ENCODE results near the gene IGFBP1. TPM values are rescaled to one million over a fixed set of nuclear protein-coding genes. Genes with fewer than 3 reads are reported as not detected.

IGFBP1 gene
- total and polyA plus RNA-seq, 9 of the 15 experiments (the other 6 are each of a cell fraction or from before 2014, with no cell fraction given) = not detected

- TF ChIP-seq ZNF592 (IDR thresholded peaks at IDR 0.05) (no peak), NR2C2 (CRISPR knock-in tag; IDR thresholded peaks at IDR 0.05) (no peak), NR2C2 (tag; IDR thresholded peaks at IDR 0.05) (no peak), PCBP1 (IDR thresholded peaks at IDR 0.05; ENCODE audit: low read depth, low read length, poor library complexity, severe bottlenecking) (no peak)
These were observed 31.7 kb downstream of the IGFBP1 start (continued) for GRCh38 chr7:45919993-45920459.

- no peaks in the 10 kb centered on the region for H3K9me1 ChIP-seq (ENCODE audit: control insufficient read depth, insufficient read depth, low read length)
- in situ Hi-C loops (cut with MboI) (loop anchor here (10.0 kb wide), 1 partner anchor 1164 kb away; no protein-coding TSS in a partner anchor), intact Hi-C loops (cut with micrococcal nuclease) (loop anchor here (10.0 kb wide), 1 partner anchor 434 kb away; no protein-coding TSS in a partner anchor)
- ATAC-seq (no peak), FAIRE-seq (no peak), DNase-seq (ENCODE audit: extremely low read depth in 1 of 4, low spot score in 3 of 4) (no peak)
- no peak within 1 kb of the TSS for H3K4me2 ChIP-seq (ENCODE audit: insufficient read depth, low read length)
- 54% methylated on average over 43 of the region's 111 CpGs for WGBS (ENCODE audit: insufficient coverage, low coverage, missing lambda C conversion rate)
- peaks cover 0 to 4% of the 10 kb centered on the region in 2 experiments; a peak in 2 of 5 replicates for H3K27me3 ChIP-seq (ENCODE audit: control insufficient read depth in 2 of 2, insufficient read depth in 2 of 2, low read length in 2 of 2)
- no TSS peak for BruUV-seq (replicated peaks)
- ChIA-PET CTCF (ENCODE audit: low intra/inter-chr PET ratio) (interaction anchor here (0.6 kb wide), 1 partner anchor 48 kb away, joined by 3 read pairs; no protein-coding TSS in a partner anchor), POLR2A (no interaction called here)
- H3K9ac ChIP-seq (ENCODE audit: insufficient read depth in 1 of 2, low read depth in 2 of 2, low read length in 2 of 2) = no peak within 1 kb of the TSS
- H3K79me2 ChIP-seq (ENCODE audit: control insufficient read depth, insufficient read depth, low read length) = no peaks in the 10 kb centered on the region
- H3K4me1 ChIP-seq (replicated peaks in 1 of 2; ENCODE audit: control insufficient read depth in 2 of 2, insufficient read depth in 2 of 2, low read length in 2 of 2) = no peaks in the 10 kb centered on the region
- H3K9me3 ChIP-seq (replicated peaks; ENCODE audit: control insufficient read depth, insufficient read depth, low read depth, low read length) = no peaks in the 10 kb centered on the region
- no peaks in the 10 kb centered on the region for H4K20me1 ChIP-seq (replicated peaks; ENCODE audit: control insufficient read depth, insufficient read depth, low read length)
- H2AFZ ChIP-seq (ENCODE audit: low read depth, low read length) = no peak within 1 kb of the TSS
- no peak within 1 kb of the TSS for H3K27ac ChIP-seq (ENCODE audit: extremely low read depth, low read depth, low read length)
- H3K36me3 ChIP-seq (ENCODE audit: control insufficient read depth, insufficient read depth, low read length) = no peaks in the 10 kb centered on the region
- no peak within 1 kb of the TSS for H3K4me3 ChIP-seq
- TF ChIP-seq RBM34 (IDR thresholded peaks at IDR 0.05; ENCODE audit: borderline replicate concordance, insufficient read depth, low read length) (no peak), HDAC8 (tag; IDR thresholded peaks at IDR 0.05) (no peak)
- TF ChIP-seq, protein P1, sequence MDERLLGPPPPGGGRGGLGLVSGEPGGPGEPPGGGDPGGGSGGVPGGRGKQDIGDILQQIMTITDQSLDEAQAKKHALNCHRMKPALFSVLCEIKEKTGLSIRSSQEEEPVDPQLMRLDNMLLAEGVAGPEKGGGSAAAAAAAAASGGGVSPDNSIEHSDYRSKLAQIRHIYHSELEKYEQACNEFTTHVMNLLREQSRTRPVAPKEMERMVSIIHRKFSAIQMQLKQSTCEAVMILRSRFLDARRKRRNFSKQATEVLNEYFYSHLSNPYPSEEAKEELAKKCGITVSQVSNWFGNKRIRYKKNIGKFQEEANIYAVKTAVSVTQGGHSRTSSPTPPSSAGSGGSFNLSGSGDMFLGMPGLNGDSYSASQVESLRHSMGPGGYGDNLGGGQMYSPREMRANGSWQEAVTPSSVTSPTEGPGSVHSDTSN (CRISPR knock-in tag; IDR thresholded peaks at IDR 0.05; ENCODE audit: low read depth) = no peak
- TF ChIP-seq, protein P1 (tag; conservative IDR thresholded peaks at IDR 0.05; ENCODE audit: low read depth) = no peak
These were observed 32.5 kb downstream of the IGFBP1 start, which contains the start of gene IGFBP3 for GRCh38 chr7:45920502-45921380. Gene IGFBP3 (minus strand): TSS chr7:45921272. CDS start chr7:45921140, 132 bp downstream.

All from K562 (cell line).